Activated naive CD8-positive, alpha-beta T cell treated with anti-CD3 and anti-CD28 coated beads for 36 hours (primary cell): ENCODE data around the gene HSD17B13. TPM values are rescaled to one million over a fixed set of nuclear protein-coding genes. Genes with fewer than 3 reads are reported as not detected.
"Not testable (repeated sequence)": the region's sequence is repeated elsewhere in the genome, so short reads cannot be mapped to it uniquely, and the experiment has no call there.

Source experiments
- DNase-seq: peaks from one replicate; pipeline ENCODE4 v3.0.0; 2021
- H3K27ac Mint-ChIP-seq: one replicate; pipeline ENCODE4 v1.8.0; 2022; ENCODE audit warnings: mild to moderate bottlenecking, moderate library complexity, mixed read lengths
- H3K27me3 Mint-ChIP-seq: one replicate; pipeline ENCODE4 v1.8.0; 2022; ENCODE audit warnings: mild to moderate bottlenecking, mixed read lengths
- H3K36me3 Mint-ChIP-seq: one replicate; pipeline ENCODE4 v1.8.0; 2021; ENCODE audit warnings: mild to moderate bottlenecking, mixed read lengths
- H3K4me1 Mint-ChIP-seq: one replicate; pipeline ENCODE4 v1.8.0; 2021; ENCODE audit warnings: mixed read lengths
- H3K4me3 Mint-ChIP-seq: one replicate; pipeline ENCODE4 v1.8.0; 2022; ENCODE audit warnings: mild to moderate bottlenecking, moderate library complexity, mixed read lengths
- H3K9me3 Mint-ChIP-seq: one replicate; pipeline ENCODE4 v1.8.0; 2022; ENCODE audit warnings: mixed read lengths
- total RNA-seq, 2 experiments: library from RNA; stranded (reverse); gene quantifications; one replicate each; pipeline ENCODE4 v1.2.3, GENCODE V29; 2021

Gene HSD17B13, protein sequence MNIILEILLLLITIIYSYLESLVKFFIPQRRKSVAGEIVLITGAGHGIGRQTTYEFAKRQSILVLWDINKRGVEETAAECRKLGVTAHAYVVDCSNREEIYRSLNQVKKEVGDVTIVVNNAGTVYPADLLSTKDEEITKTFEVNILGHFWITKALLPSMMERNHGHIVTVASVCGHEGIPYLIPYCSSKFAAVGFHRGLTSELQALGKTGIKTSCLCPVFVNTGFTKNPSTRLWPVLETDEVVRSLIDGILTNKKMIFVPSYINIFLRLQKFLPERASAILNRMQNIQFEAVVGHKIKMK
- total RNA-seq: not detected

GRCh38 chr4:87322754-87323153 is at the start of gene HSD17B13:
TSS of gene HSD17B13 (minus strand) at chr4:87322882. CDS start at chr4:87322841, 41 bp downstream.
- Mint-ChIP-seq H3K27ac (no peak within 1 kb of the TSS), H3K4me1 (no peaks in the 10 kb centered on the region), H3K9me3 (no peaks in the 10 kb centered on the region), H3K4me3 (no peak within 1 kb of the TSS), H3K36me3 (no peaks in the 10 kb centered on the region), H3K27me3 (no peaks in the 10 kb centered on the region)
- DNase-seq: no peak

GRCh38 chr4:87370068-87370467 is 47.4 kb upstream of the HSD17B13 start:
- DNase-seq: no peak
- Mint-ChIP-seq H3K9me3 (no peaks in the 10 kb centered on the region), H3K36me3 (peaks cover 8% of the 10 kb centered on the region), H3K27ac (no peak overlapping the region), H3K4me1 (no peaks in the 10 kb centered on the region), H3K4me3 (no peak overlapping the region), H3K27me3 (no peaks in the 10 kb centered on the region)

DNA sequence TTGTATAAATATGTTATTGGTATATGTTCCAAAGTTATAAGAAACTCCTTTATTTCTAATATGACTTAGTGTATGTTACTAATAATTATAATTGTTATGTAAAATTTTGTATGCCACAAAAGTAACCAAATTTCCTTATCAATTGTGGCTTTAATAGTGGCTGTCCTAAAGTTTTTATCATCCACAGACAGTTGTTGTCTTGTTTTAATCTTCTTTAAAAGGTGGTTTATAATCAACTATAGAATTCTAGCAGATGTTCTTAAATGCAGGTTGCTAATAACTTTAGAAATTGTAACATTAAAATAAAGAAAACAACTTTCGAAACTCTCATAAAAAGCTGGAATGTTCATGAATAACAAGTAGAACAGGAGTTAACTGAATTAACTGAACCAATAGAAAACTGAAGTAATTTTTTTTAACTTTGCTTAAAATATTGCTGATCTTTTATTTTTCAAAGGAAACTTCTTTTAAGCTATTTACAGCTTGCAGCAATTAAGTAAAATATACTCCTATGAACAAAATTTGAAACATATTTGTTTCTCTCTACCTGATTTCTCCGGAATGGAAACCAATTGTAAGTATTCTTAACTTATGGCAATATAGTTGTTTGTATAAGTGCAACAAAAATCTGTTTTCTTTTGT is 44.0 kb upstream of the HSD17B13 start:
- no peaks in the 10 kb centered on the region for H3K9me3 Mint-ChIP-seq
- H3K27me3 Mint-ChIP-seq: no peaks in the 10 kb centered on the region

GRCh38 chr4:87365348-87365747 is 42.7 kb upstream of the HSD17B13 start:
- H3K4me3 Mint-ChIP-seq: no peak overlapping the region
- H3K9me3 Mint-ChIP-seq: no peaks in the 10 kb centered on the region
- no peak for DNase-seq
- H3K27me3 Mint-ChIP-seq: no peaks in the 10 kb centered on the region
- H3K4me1 Mint-ChIP-seq: no peaks in the 10 kb centered on the region
- peaks cover 9% of the 10 kb centered on the region for H3K36me3 Mint-ChIP-seq
- no peak overlapping the region for H3K27ac Mint-ChIP-seq

More for the DNA sequence above, 44.0 kb upstream of the HSD17B13 start:
- Mint-ChIP-seq H3K36me3 (peaks cover 10% of the 10 kb centered on the region), H3K27ac (no peak overlapping the region), H3K4me1 (no peaks in the 10 kb centered on the region), H3K4me3 (no peak overlapping the region)
- DNase-seq: no peak

GRCh38 chr4:87363552-87363951 is 40.9 kb upstream of the HSD17B13 start:
- no peak overlapping the region for H3K27ac Mint-ChIP-seq
- no peaks in the 10 kb centered on the region for H3K9me3 Mint-ChIP-seq
- H3K4me1 Mint-ChIP-seq: no peaks in the 10 kb centered on the region
- no peak overlapping the region for H3K4me3 Mint-ChIP-seq
- no peaks in the 10 kb centered on the region for H3K27me3 Mint-ChIP-seq
- no peak for DNase-seq
- H3K36me3 Mint-ChIP-seq: peaks cover 11% of the 10 kb centered on the region

- Mint-ChIP-seq H3K9me3 (no peaks in the 10 kb centered on the region), H3K4me3 (no peak overlapping the region), H3K27me3 (no peaks in the 10 kb centered on the region), H3K4me1 (no peaks in the 10 kb centered on the region), H3K36me3 (peaks cover 7% of the 10 kb centered on the region), H3K27ac (no peak overlapping the region)
- DNase-seq: no peak
These were observed 37.8 kb upstream of the HSD17B13 start for GRCh38 chr4:87360338-87360935.

GRCh38 chr4:87359258-87359657 is 36.6 kb upstream of the HSD17B13 start:
- H3K27ac Mint-ChIP-seq: no peak overlapping the region
- DNase-seq: no peak
- no peaks in the 10 kb centered on the region for H3K9me3 Mint-ChIP-seq
- H3K4me3 Mint-ChIP-seq: no peak overlapping the region
- H3K4me1 Mint-ChIP-seq: no peaks in the 10 kb centered on the region
- H3K36me3 Mint-ChIP-seq: peaks cover 6% of the 10 kb centered on the region
- no peaks in the 10 kb centered on the region for H3K27me3 Mint-ChIP-seq

- H3K9me3 Mint-ChIP-seq: no peaks in the 10 kb centered on the region
- H3K27me3 Mint-ChIP-seq: no peaks in the 10 kb centered on the region
- no peak overlapping the region for H3K27ac Mint-ChIP-seq
- no peaks in the 10 kb centered on the region for H3K4me1 Mint-ChIP-seq
- peaks cover 11% of the 10 kb centered on the region for H3K36me3 Mint-ChIP-seq
- H3K4me3 Mint-ChIP-seq: no peak overlapping the region
- no peak for DNase-seq
These were observed 34.3 kb upstream of the HSD17B13 start for GRCh38 chr4:87356832-87357526.

- H3K36me3 Mint-ChIP-seq: peaks cover 8% of the 10 kb centered on the region
- no peaks in the 10 kb centered on the region for H3K4me1 Mint-ChIP-seq
- H3K9me3 Mint-ChIP-seq: no peaks in the 10 kb centered on the region
- H3K4me3 Mint-ChIP-seq: no peak overlapping the region
- no peaks in the 10 kb centered on the region for H3K27me3 Mint-ChIP-seq
- DNase-seq: no peak
- no peak overlapping the region for H3K27ac Mint-ChIP-seq
These were observed 31.8 kb upstream of the HSD17B13 start for GRCh38 chr4:87354168-87355102.

DNA sequence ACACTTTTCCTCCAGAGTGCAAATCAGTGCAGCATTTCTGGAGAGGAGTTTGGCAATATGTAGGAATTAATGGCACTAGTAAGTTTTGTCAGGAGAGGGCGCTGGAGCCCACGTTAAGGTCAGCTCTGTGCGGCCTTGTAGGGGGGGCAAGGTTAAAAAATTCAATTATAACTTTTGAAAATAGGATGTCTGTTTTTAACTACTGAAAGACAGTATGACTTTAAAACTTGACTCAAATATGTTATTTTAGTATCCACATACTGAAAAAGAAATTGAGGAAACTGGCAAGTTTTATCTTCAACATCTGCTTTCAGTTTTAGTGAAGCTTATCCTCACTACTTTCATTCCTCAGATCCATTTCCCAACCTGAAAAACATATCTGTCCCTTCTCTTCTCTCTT is 30.9 kb upstream of the HSD17B13 start:
- Mint-ChIP-seq H3K4me3 (no peak overlapping the region), H3K36me3 (peaks cover 8% of the 10 kb centered on the region), H3K9me3 (no peaks in the 10 kb centered on the region), H3K4me1 (no peaks in the 10 kb centered on the region), H3K27me3 (no peaks in the 10 kb centered on the region), H3K27ac (no peak overlapping the region)
- no peak for DNase-seq

- Mint-ChIP-seq H3K9me3 (peaks cover 12% of the 10 kb centered on the region), H3K27me3 (no peaks in the 10 kb centered on the region), H3K4me1 (no peaks in the 10 kb centered on the region), H3K4me3 (no peak overlapping the region), H3K27ac (peak overlapping the region; percentile 29), H3K36me3 (peaks cover 33% of the 10 kb centered on the region)
- no peak for DNase-seq
These were observed 22.5 kb upstream of the HSD17B13 start for GRCh38 chr4:87345139-87345538.

DNA sequence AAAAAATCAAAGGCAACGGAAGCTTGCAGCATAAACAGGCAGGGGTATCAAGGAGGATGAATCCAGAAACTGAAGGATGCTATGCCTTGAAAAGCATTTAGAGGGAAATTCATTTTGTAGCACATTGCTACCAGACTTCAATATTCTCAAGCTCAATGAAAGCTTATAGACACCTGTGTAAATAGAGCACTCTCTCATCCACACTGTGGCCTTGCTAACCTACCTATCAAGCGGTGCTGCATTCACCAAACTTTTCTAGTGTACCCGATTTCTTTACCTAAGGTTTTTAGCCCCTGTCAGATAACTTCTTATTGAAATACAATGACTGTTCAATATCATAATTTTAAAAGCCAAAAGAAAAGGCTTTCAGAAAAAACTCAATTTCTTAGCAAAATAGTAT is 20.2 kb upstream of the HSD17B13 start:
- H3K27ac Mint-ChIP-seq: no peak overlapping the region
- H3K27me3 Mint-ChIP-seq: no peaks in the 10 kb centered on the region
- H3K4me1 Mint-ChIP-seq: no peaks in the 10 kb centered on the region
- H3K4me3 Mint-ChIP-seq: no peak overlapping the region
- no peak for DNase-seq
- H3K9me3 Mint-ChIP-seq: peaks cover 16% of the 10 kb centered on the region
- H3K36me3 Mint-ChIP-seq: peaks cover 53% of the 10 kb centered on the region

DNA sequence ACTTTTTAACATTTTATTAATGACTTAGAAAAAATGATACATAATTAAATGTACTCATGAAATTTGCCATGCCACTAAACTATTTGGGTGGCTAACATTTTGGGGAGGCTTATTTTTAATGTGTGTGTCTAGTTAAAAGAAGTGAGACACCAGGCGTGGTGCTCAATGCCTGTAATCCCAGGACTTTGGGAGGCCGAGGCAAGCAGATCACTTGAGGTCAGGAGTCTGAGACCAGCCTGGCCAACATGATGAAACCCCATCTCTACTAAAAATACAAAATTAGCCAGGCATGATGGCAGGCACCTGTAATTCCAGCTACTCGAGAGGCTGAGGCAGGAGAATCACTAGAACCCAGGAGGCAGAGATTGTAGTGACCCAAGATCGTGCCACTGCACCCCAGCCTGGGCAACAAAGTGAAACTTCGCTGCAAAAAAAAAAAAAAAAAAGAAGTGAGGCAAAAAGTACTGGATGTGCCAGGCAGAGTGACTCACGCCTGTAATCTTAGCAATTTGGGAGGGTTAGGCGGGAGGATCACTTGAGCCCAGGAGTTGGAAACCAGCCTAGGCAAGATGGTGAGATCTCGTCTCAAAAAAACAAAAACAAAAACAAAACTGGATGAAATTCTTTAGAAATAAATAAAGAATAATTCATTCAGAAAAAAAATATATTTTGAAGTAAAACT is 19.4 kb upstream of the HSD17B13 start:
- not testable (repeated sequence) for H3K27ac Mint-ChIP-seq, DNase-seq, H3K27me3 Mint-ChIP-seq, H3K4me3 Mint-ChIP-seq, H3K4me1 Mint-ChIP-seq
- H3K36me3 Mint-ChIP-seq: peaks cover 61% of the 10 kb centered on the region
- H3K9me3 Mint-ChIP-seq: peaks cover 16% of the 10 kb centered on the region

- H3K4me1 Mint-ChIP-seq: no peaks in the 10 kb centered on the region
- no peak overlapping the region for H3K27ac Mint-ChIP-seq
- H3K27me3 Mint-ChIP-seq: no peaks in the 10 kb centered on the region
- no peak overlapping the region for H3K4me3 Mint-ChIP-seq
- DNase-seq: no peak
- peaks cover 61% of the 10 kb centered on the region for H3K36me3 Mint-ChIP-seq
- H3K9me3 Mint-ChIP-seq: peaks cover 12% of the 10 kb centered on the region
These were observed 16.8 kb upstream of the HSD17B13 start for GRCh38 chr4:87339440-87339839.
